ENCODE data around the gene CLN6. TPM values are rescaled to one million over a fixed set of nuclear protein-coding genes. Genes with fewer than 3 reads are reported as not detected.

CLN6 gene
- total RNA-seq, 1 donor from 2014 or later, result 19.0 TPM

- Mint-ChIP-seq H3K27ac (ENCODE audit: unreplicated experiment) (no peak overlapping the region), H3K9me3 (ENCODE audit: unreplicated experiment) (no peaks in the 10 kb centered on the region), H3K36me3 (ENCODE audit: low read depth, unreplicated experiment) (peaks cover 2% of the 10 kb centered on the region), H3K27me3 (ENCODE audit: low read depth, unreplicated experiment) (no peaks in the 10 kb centered on the region), H3K4me1 (ENCODE audit: low read depth, unreplicated experiment) (peaks cover 6% of the 10 kb centered on the region), H3K4me3 (ENCODE audit: unreplicated experiment) (no peak overlapping the region)
- no peaks in the 10 kb centered on the region for H3K9me3 ChIP-seq (ENCODE audit: insufficient read depth, low read depth, low read length)
- FAIRE-seq (no peak), DNase-seq (ENCODE audit: low read depth) (no peak)
- no peaks in the 10 kb centered on the region for H3K36me3 ChIP-seq (ENCODE audit: insufficient read depth, low read length)
- H3K79me2 ChIP-seq (ENCODE audit: insufficient read depth, low read length), result peaks cover 3% of the 10 kb centered on the region
- H3K27me3 ChIP-seq (ENCODE audit: insufficient read depth, low read length), result no peaks in the 10 kb centered on the region
- H3K9ac ChIP-seq (ENCODE audit: low read length), result no peak overlapping the region
- H3K4me3 ChIP-seq (ENCODE audit: insufficient read depth, low read depth, low read length), result no peak overlapping the region
- TF ChIP-seq, protein P1, sequence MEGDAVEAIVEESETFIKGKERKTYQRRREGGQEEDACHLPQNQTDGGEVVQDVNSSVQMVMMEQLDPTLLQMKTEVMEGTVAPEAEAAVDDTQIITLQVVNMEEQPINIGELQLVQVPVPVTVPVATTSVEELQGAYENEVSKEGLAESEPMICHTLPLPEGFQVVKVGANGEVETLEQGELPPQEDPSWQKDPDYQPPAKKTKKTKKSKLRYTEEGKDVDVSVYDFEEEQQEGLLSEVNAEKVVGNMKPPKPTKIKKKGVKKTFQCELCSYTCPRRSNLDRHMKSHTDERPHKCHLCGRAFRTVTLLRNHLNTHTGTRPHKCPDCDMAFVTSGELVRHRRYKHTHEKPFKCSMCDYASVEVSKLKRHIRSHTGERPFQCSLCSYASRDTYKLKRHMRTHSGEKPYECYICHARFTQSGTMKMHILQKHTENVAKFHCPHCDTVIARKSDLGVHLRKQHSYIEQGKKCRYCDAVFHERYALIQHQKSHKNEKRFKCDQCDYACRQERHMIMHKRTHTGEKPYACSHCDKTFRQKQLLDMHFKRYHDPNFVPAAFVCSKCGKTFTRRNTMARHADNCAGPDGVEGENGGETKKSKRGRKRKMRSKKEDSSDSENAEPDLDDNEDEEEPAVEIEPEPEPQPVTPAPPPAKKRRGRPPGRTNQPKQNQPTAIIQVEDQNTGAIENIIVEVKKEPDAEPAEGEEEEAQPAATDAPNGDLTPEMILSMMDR (IDR thresholded peaks at IDR 0.05; ENCODE audit: insufficient read depth, low read depth, low read length), result no peak
- no peak for TF ChIP-seq EZH2 (IDR thresholded peaks at IDR 0.05; ENCODE audit: insufficient read depth, low read length)
- H3K4me1 ChIP-seq (ENCODE audit: insufficient read depth, low read length), result peaks cover 13% of the 10 kb centered on the region
- peaks cover 23% of the 10 kb centered on the region for H4K20me1 ChIP-seq (ENCODE audit: insufficient read depth, low read length)
- H3K4me2 ChIP-seq (ENCODE audit: low read length), result no peak overlapping the region
- H3K27ac ChIP-seq (ENCODE audit: low read depth, low read length), result no peak overlapping the region
- no peak overlapping the region for H2AFZ ChIP-seq (ENCODE audit: low read depth, low read length)
Measured at GRCh38 chr15:68206711-68207151, 22.8 kb downstream of the CLN6 start.

GRCh38 chr15:68205954-68206539 is 23.5 kb downstream of the CLN6 start:
- H3K27me3 ChIP-seq (ENCODE audit: insufficient read depth, low read length), result no peaks in the 10 kb centered on the region
- no peaks in the 10 kb centered on the region for H3K36me3 ChIP-seq (ENCODE audit: insufficient read depth, low read length)
- H3K4me2 ChIP-seq (ENCODE audit: low read length), result no peak overlapping the region
- H2AFZ ChIP-seq (ENCODE audit: low read depth, low read length), result no peak overlapping the region
- DNase-seq (ENCODE audit: low read depth) (no peak), FAIRE-seq (no peak)
- TF ChIP-seq EZH2 (IDR thresholded peaks at IDR 0.05; ENCODE audit: insufficient read depth, low read length), result no peak
- TF ChIP-seq, protein P1 (IDR thresholded peaks at IDR 0.05; ENCODE audit: insufficient read depth, low read depth, low read length), result no peak
- Mint-ChIP-seq H3K27me3 (ENCODE audit: low read depth, unreplicated experiment) (no peaks in the 10 kb centered on the region), H3K4me1 (ENCODE audit: low read depth, unreplicated experiment) (peaks cover 10% of the 10 kb centered on the region), H3K36me3 (ENCODE audit: low read depth, unreplicated experiment) (peaks cover 2% of the 10 kb centered on the region), H3K9me3 (ENCODE audit: unreplicated experiment) (no peaks in the 10 kb centered on the region), H3K4me3 (ENCODE audit: unreplicated experiment) (no peak overlapping the region), H3K27ac (ENCODE audit: unreplicated experiment) (no peak overlapping the region)
- no peak overlapping the region for H3K4me3 ChIP-seq (ENCODE audit: insufficient read depth, low read depth, low read length)
- H3K9ac ChIP-seq (ENCODE audit: low read length), result no peak overlapping the region
- peaks cover 13% of the 10 kb centered on the region for H3K4me1 ChIP-seq (ENCODE audit: insufficient read depth, low read length)
- H3K27ac ChIP-seq (ENCODE audit: low read depth, low read length), result no peak overlapping the region
- peaks cover 17% of the 10 kb centered on the region for H4K20me1 ChIP-seq (ENCODE audit: insufficient read depth, low read length)
- H3K9me3 ChIP-seq (ENCODE audit: insufficient read depth, low read depth, low read length), result no peaks in the 10 kb centered on the region
- no peaks in the 10 kb centered on the region for H3K79me2 ChIP-seq (ENCODE audit: insufficient read depth, low read length)

DNA sequence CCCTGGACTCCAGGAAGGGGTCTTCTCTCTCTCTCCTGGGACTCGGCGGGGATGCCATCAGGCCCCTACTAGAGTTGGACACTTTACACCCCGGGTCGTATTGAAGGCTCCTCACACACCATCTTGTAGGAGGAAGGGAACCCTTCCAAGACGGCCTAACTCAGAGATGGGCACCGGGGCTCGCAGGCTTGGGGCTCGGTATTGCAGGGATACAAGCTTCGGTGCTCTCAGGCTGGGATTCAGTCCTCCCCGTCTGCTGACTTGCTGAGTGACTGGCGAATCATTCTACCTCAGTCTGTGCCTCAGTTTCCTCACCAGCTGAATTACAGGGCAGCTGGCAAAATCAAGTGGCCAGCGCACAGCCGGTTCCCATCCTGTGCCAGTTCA is 24.0 kb downstream of the CLN6 start:
- Histone ChIP-seq H3K4me3 (ENCODE audit: insufficient read depth, low read depth, low read length) (no peak overlapping the region), H3K9me3 (ENCODE audit: insufficient read depth, low read depth, low read length) (no peaks in the 10 kb centered on the region), H3K27me3 (ENCODE audit: insufficient read depth, low read length) (no peaks in the 10 kb centered on the region), H3K79me2 (ENCODE audit: insufficient read depth, low read length) (no peaks in the 10 kb centered on the region), H3K4me1 (ENCODE audit: insufficient read depth, low read length) (peaks cover 11% of the 10 kb centered on the region), H2AFZ (ENCODE audit: low read depth, low read length) (no peak overlapping the region), H3K9ac (ENCODE audit: low read length) (no peak overlapping the region), H3K36me3 (ENCODE audit: insufficient read depth, low read length) (no peaks in the 10 kb centered on the region), H4K20me1 (ENCODE audit: insufficient read depth, low read length) (peaks cover 14% of the 10 kb centered on the region), H3K27ac (ENCODE audit: low read depth, low read length) (no peak overlapping the region), H3K4me2 (ENCODE audit: low read length) (no peak overlapping the region)
- Mint-ChIP-seq H3K4me1 (ENCODE audit: low read depth, unreplicated experiment) (peaks cover 10% of the 10 kb centered on the region), H3K36me3 (ENCODE audit: low read depth, unreplicated experiment) (peaks cover 2% of the 10 kb centered on the region), H3K9me3 (ENCODE audit: unreplicated experiment) (no peaks in the 10 kb centered on the region), H3K27ac (ENCODE audit: unreplicated experiment) (no peak overlapping the region), H3K27me3 (ENCODE audit: low read depth, unreplicated experiment) (no peaks in the 10 kb centered on the region), H3K4me3 (ENCODE audit: unreplicated experiment) (no peak overlapping the region)
- no peak for FAIRE-seq
- DNase-seq (ENCODE audit: low read depth), result no peak
- TF ChIP-seq EZH2 (IDR thresholded peaks at IDR 0.05; ENCODE audit: insufficient read depth, low read length), result no peak
- TF ChIP-seq, protein P1 (IDR thresholded peaks at IDR 0.05; ENCODE audit: insufficient read depth, low read depth, low read length), result no peak
